ENCODE measurements around the gene FAM219B. TPM values are rescaled to one million over a fixed set of nuclear protein-coding genes. Genes with fewer than 3 reads are reported as not detected.
A peak's percentile ranks its signal among the peaks of the same experiment; 100 is the strongest.

FAM219B gene
- total and polyA plus RNA-seq, 2 of the 8 experiments (the other 6 are each of a cell fraction or from before 2014, with no cell fraction given), result 57.1 to 66.6 TPM

- 0 out of 4 replicates have a peak, but pooled peaks have one; percentile 5 to 53 for TF ChIP-seq SIN3A (conservative IDR thresholded peaks at IDR 0.05 in 1 of 2, IDR thresholded peaks at IDR 0.05 in 1 of 2; ENCODE audit: low read depth in 1 of 2, low read length in 2 of 2)
- peak; percentile 11; the same call in 1 of the 2 replicates for TF ChIP-seq CREB1 (IDR thresholded peaks at IDR 0.05)
- peak; percentile 41; the same call in 1 of the 2 replicates for TF ChIP-seq POLR2AphosphoS5 (IDR thresholded peaks at IDR 0.05; ENCODE audit: low read depth, low read length)
- TF ChIP-seq KDM4A (IDR thresholded peaks at IDR 0.05; ENCODE audit: low read depth, low read length, severe bottlenecking), result peak; percentile 75
- TF ChIP-seq HDAC2 (IDR thresholded peaks at IDR 0.05; ENCODE audit: borderline replicate concordance in 1 of 2, low read depth in 2 of 2, low read length in 2 of 2), result peak in 1 of 2 experiments; percentile 57; a peak in 1 of 4 replicates
- TF ChIP-seq BCL11A (IDR thresholded peaks at IDR 0.05; ENCODE audit: low read depth in 2 of 2, low read length in 2 of 2), result no peak
- 0 out of 2 replicates have a peak, but pooled peaks have one; percentile 25 for TF ChIP-seq ATF3 (IDR thresholded peaks at IDR 0.05; ENCODE audit: insufficient read depth, low read depth, low read length)
- no peak for TF ChIP-seq MAFK (IDR thresholded peaks at IDR 0.05; ENCODE audit: low read depth, low read length)
- TF ChIP-seq EP300 (IDR thresholded peaks at IDR 0.05; ENCODE audit: borderline replicate concordance in 1 of 2, low read depth in 2 of 2, low read length in 2 of 2), result no peak
- no peak for TF ChIP-seq CHD1 (IDR thresholded peaks at IDR 0.05; ENCODE audit: low read depth, low read length)
- TF ChIP-seq ASH2L (IDR thresholded peaks at IDR 0.05; ENCODE audit: low read length), result peak; percentile 69
Measured at GRCh38 chr15:74906450-74907162, at the start of gene FAM219B (continued).

Data from H1 (cell line).